Effector memory CD4-positive, alpha-beta T cell (primary cell): ENCODE results near the gene CCDC154.

Experiments
- DNase-seq, 3 donors: peaks; one replicate each; pipeline ENCODE4 v3.0.0-alpha.2; 2020
- H3K27ac ChIP-seq: 2 replicates; pipeline ENCODE4 v1.7.0; 2013; ENCODE audit warnings: mild to moderate bottlenecking, low read length, moderate library complexity; ENCODE audit not compliant: insufficient read depth, poor library complexity, severe bottlenecking
- H3K27me3 ChIP-seq: replicated peaks from 2 replicates; pipeline ENCODE4 v1.7.0; 2013; ENCODE audit warnings: mild to moderate bottlenecking, low read length; ENCODE audit not compliant: insufficient read depth, control insufficient read depth, poor library complexity, severe bottlenecking
- H3K36me3 ChIP-seq: 2 replicates; pipeline ENCODE4 v1.7.0; 2013; ENCODE audit warnings: mild to moderate bottlenecking, low read length, moderate library complexity; ENCODE audit not compliant: control insufficient read depth, insufficient read depth
- H3K4me1 ChIP-seq: 2 replicates; pipeline ENCODE4 v1.7.0; 2013; ENCODE audit warnings: low read length, mild to moderate bottlenecking; ENCODE audit not compliant: control insufficient read depth, insufficient read depth, poor library complexity, severe bottlenecking
- H3K4me3 ChIP-seq: 2 replicates; pipeline ENCODE4 v1.7.0; 2013; ENCODE audit warnings: low read length, low read depth, mild to moderate bottlenecking; ENCODE audit not compliant: insufficient read depth, poor library complexity, severe bottlenecking
- H3K9me3 ChIP-seq: 2 replicates; pipeline ENCODE4 v1.7.0; 2013; ENCODE audit warnings: mild to moderate bottlenecking, low read length, moderate library complexity; ENCODE audit not compliant: control insufficient read depth

Gene CCDC154

DNA sequence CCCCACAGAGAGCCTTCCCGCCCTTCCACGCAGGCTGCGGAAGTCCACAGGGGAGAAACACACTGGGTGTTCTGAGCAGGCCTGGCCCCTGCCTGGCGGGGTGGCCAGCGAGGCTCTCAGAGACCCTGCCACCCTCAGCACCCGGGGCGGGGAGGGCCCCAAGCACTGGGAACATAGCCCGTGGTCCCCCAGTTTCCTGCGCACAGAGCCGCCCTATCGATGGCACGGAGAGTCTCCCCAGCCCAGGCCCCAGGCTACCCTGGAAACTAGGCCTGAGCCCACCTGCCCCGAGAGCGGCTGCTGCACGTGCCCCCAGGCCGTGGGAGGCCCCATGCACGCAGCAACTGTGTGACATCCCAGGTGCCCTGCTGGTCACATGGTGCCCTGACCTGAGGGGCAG is 10.2 kb upstream of the CCDC154 start:
- H3K27ac ChIP-seq, result no peak overlapping the region
- no peak overlapping the region for H3K4me3 ChIP-seq
- H3K9me3 ChIP-seq, result no peaks in the 10 kb centered on the region
- no peaks in the 10 kb centered on the region for H3K27me3 ChIP-seq
- DNase-seq, result no peak
- peaks cover 24% of the 10 kb centered on the region for H3K36me3 ChIP-seq
- no peaks in the 10 kb centered on the region for H3K4me1 ChIP-seq

DNA sequence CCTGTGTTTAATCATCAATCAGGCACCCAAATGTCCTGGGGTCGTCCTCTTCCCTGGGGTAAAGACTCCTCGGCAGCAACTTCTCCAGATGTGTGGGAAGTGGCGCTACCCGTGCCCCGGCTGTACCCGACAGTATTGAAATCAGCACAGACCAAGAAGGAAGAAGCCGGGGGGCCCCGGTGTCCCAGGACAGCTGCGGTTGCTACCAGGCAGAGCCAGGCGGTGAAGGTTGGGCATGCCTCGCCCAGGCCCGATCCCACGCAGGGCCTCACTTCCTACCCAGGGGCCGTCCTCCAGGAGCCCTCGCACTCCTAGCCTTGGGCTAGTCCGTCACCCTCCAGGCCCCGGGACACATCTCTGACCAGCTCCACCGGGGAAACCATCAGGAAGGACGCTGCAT is 9.0 kb upstream of the CCDC154 start:
- Histone ChIP-seq H3K27ac (no peak overlapping the region), H3K36me3 (peaks cover 28% of the 10 kb centered on the region), H3K4me1 (no peaks in the 10 kb centered on the region), H3K9me3 (no peaks in the 10 kb centered on the region), H3K27me3 (no peaks in the 10 kb centered on the region), H3K4me3 (no peak overlapping the region)
- no peak for DNase-seq

DNA sequence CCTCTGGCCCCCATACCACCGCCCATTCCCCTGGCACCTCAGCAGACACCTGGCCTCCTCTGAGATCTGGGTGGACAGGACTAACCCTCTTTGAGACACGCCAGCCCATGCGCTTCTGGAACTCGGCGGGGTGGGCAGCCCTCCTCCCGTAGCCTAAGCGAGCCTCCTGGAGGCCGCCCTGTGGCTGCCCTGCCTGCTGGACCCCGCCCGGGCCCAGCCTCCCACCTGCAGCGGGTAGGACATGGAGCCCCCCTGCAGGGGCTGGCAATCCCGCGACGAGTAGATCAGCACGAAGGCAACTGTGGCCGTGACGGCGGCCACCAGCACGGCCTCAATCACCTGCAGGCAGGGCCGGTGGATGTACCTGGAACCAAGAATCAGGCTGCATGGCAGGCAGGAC is 8.2 kb upstream of the CCDC154 start:
- Histone ChIP-seq H3K27ac (no peak overlapping the region), H3K27me3 (no peaks in the 10 kb centered on the region), H3K9me3 (no peaks in the 10 kb centered on the region), H3K36me3 (peaks cover 35% of the 10 kb centered on the region), H3K4me1 (no peaks in the 10 kb centered on the region), H3K4me3 (no peak overlapping the region)
- no peak for DNase-seq

DNA sequence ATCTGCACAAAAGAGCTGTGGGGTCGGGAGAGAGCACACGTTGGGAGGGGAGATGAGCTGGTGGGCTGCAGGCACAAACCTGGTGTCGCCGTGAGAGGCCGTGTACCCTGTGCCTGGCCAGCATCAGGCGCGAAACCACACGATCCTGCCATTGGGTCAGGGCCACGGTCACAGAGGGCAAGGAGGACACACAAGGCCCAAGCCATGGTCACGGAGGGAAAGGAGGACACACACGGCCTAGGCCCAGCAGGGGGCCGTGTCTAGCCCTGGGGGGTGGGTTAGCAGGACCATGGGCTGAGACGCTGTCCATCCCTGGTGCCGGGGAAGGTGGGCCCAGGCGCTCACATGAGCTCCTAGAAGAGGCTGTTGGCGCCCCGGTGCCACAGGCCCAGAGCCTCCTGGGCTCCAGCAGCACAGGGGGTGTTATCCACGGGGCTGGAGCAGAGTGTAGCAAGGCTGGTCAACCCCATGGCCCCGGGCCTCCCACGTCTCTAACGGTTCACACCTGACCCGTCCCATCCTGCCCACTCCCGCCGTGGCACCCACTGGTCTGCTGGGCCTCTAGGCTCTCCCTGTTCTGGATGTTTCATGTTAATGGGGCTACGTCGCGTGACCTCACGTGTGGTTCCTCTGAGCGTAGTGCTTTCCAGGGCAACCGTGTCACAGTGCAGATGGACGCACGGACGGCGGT is 7.5 kb upstream of the CCDC154 start:
- Histone ChIP-seq H3K4me1 (no peaks in the 10 kb centered on the region), H3K36me3 (peaks cover 38% of the 10 kb centered on the region), H3K4me3 (no peak overlapping the region), H3K27me3 (no peaks in the 10 kb centered on the region), H3K27ac (no peak overlapping the region), H3K9me3 (no peaks in the 10 kb centered on the region)
- no peak for DNase-seq

DNA sequence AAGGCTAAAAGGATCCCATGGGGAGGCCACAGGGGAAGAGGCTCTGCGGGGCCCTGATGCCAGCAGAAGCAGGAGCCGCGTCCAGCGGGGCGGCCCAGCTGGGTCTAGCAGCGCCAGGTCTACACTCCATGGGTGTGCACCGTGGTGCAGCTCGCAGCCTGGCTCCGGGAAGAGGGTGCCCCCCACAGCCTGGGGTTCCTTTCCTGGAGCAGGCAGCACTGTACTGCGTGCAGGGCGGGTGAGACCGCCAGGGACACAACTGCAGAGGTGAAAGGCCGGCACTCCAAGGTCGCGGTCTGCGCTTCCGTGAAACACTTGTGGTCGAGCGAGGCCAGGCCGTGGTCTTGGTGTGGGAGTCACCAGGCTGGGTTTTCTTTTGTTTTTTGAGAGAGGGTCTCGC is 6.5 kb upstream of the CCDC154 start:
- Histone ChIP-seq H3K36me3 (peaks cover 39% of the 10 kb centered on the region), H3K9me3 (no peaks in the 10 kb centered on the region), H3K27ac (no peak overlapping the region), H3K27me3 (no peaks in the 10 kb centered on the region), H3K4me1 (no peaks in the 10 kb centered on the region), H3K4me3 (no peak overlapping the region)
- no peak for DNase-seq

DNA sequence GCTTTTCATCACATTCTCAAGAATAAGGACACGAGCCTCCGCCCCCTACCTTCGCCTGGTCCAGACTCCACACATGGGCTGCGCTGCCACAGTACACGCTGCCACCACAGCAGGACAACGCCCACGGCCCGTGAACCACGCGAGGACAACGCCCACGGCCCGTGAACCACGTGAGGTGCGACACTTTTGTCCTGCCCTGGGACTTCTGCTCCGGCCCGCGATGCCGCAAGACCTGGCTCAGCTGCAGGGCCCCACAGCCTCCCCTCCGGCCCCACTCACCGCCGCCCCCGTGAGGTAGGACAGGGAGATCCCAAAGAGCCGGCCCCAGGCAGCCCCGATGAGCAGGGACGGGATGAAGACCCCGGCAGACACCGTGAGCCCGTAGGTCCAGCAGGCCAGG is 5.9 kb upstream of the CCDC154 start:
- Histone ChIP-seq H3K27ac (no peak overlapping the region), H3K4me1 (no peaks in the 10 kb centered on the region), H3K27me3 (no peaks in the 10 kb centered on the region), H3K36me3 (peaks cover 35% of the 10 kb centered on the region), H3K9me3 (no peaks in the 10 kb centered on the region), H3K4me3 (no peak overlapping the region)
- no peak for DNase-seq

DNA sequence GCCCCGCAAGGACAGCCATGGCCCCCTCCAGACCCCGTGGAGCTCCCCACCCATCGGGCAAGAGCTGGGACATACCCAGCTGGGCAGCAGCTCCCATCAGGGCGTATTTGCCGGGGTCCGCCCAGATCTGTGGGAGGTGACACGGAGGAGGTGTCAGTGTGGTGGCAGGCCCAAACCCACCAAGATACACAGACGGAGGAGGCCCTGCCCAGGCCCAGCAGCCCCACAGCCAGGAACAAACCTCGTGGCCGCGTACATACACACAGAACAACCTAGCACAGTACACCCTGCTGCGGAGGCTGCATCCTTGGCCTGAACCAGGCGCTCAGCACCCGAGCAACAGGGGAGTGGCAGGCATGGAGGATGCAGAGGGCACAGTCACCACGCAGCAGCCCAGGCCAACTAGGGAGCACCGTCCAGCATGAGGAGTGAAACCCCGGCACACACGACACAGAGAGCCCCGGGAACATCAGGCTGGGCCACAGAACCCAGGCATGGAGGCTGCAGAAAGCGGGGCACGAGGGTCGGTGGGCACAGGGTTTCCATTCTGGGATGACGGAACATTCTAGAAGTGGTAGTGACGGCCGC is 4.9 kb upstream of the CCDC154 start:
- Histone ChIP-seq H3K4me1 (no peaks in the 10 kb centered on the region), H3K4me3 (no peak overlapping the region), H3K36me3 (peaks cover 32% of the 10 kb centered on the region)

DNA sequence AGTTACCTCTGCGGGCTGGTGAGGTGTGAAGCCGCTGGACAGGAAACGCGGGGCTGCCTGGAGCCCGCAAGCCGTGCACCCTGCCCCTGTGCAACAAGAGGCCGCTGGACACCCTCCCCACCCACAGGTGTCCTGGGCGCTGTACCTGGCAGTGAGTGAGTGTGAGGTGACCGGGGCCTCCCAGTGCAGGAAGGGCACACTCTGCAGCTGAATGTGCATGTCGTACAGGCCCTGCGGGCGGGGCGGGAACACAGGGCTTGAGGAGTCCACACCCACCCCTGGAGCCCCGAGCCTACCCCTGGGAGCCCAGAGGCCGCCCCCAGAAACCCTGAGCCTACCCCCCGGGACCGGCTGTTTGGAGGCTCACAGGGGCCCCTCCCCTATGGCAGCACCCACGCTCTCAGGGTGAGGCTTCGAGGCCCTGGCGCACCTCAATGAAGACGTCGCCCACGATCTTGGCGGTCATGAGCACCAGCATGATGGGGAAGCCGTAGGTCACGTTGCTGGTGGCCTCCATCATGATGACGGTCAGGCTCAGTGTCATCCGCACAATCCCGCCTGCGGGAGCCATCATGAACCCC is 4.3 kb upstream of the CCDC154 start:
- no peak overlapping the region for H3K4me3 ChIP-seq
- H3K27ac ChIP-seq, result no peak overlapping the region
- no peaks in the 10 kb centered on the region for H3K27me3 ChIP-seq
- H3K9me3 ChIP-seq, result no peaks in the 10 kb centered on the region
- no peaks in the 10 kb centered on the region for H3K4me1 ChIP-seq
- DNase-seq, result no peak
- peaks cover 25% of the 10 kb centered on the region for H3K36me3 ChIP-seq

More for the DNA sequence above, 4.9 kb upstream of the CCDC154 start:
- Histone ChIP-seq H3K27ac (no peak overlapping the region), H3K27me3 (no peaks in the 10 kb centered on the region), H3K9me3 (no peaks in the 10 kb centered on the region)
- no peak for DNase-seq

DNA sequence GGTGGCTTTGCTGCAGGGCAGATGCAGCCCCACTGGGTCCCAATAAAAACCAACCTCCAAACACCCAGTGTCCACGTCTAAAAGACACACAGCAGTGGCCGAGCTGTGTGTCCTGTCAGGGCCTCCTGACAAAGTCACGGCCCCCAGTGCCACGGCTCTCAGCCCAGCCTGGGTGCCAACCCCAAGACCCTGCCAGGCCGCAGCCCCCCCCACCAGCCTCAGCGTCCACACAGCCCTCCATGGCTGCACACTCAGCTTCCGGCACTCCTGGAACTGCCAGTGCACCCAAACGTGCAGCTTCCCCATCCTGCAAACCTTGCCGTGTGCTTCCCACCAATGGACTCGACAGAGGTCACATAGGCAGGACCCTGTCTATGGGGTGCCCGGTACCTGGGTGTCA is 3.6 kb upstream of the CCDC154 start:
- no peak for DNase-seq
- H3K9me3 ChIP-seq, result no peaks in the 10 kb centered on the region
- no peaks in the 10 kb centered on the region for H3K4me1 ChIP-seq
- peaks cover 21% of the 10 kb centered on the region for H3K36me3 ChIP-seq
- no peak overlapping the region for H3K4me3 ChIP-seq
- no peak overlapping the region for H3K27ac ChIP-seq
- H3K27me3 ChIP-seq, result no peaks in the 10 kb centered on the region

DNA sequence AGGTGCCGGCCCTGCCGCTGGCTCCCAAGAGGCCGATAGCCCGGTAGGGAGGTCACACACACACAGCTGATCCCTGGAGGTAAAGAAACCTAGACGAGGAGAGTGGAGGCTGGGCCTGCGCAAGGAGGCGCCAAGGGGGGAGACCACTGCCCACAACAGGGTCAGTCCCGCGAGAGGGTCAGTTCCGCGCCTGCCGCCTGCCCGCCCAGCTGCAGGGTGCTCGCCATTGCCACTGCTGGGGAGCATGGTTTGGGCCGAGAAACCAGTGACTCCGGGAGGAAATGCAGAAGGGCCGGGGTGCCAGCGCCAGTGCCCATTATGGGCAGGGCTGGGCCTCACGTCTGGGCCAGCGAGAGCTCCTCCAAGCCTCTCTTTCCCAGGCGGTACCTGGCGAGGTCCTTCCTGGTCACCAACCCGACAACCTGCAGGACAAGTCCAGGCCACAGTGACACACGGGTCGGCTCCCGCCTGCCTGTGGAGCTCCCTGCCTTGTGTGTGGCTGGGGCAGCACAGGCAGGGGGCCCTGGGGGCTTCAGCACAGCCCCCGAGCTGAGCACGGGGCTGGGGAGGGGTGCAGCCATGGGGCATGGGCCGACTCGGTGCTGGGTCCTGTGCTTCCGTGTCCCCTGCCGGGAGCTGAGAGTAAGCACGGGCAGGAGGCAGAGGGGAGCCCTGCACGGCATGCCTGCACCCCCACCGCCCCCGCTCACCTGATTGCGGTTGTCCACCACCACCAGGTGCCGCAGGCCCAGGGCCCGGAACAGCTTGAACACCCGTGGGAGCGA is 2.1 kb upstream of the CCDC154 start:
- DNase-seq, result no peak
- Histone ChIP-seq H3K27ac (no peak overlapping the region), H3K4me3 (no peak overlapping the region), H3K36me3 (peaks cover 21% of the 10 kb centered on the region), H3K4me1 (no peaks in the 10 kb centered on the region), H3K9me3 (no peaks in the 10 kb centered on the region), H3K27me3 (no peaks in the 10 kb centered on the region)
